Measurements from ENCODE around the gene UPP2. TPM values are rescaled to one million over a fixed set of nuclear protein-coding genes. Genes with fewer than 3 reads are reported as not detected.

The UPP2 gene
- total RNA-seq, 1 experiment from 2014 or later: not detected

GRCh38 chr2:158066046-158066713, 35.5 kb upstream of the UPP2 start:
- Histone ChIP-seq H3K4me1 (replicated peaks; ENCODE audit: insufficient read depth) (no peaks in the 10 kb centered on the region), H3K4me3 (no peak overlapping the region), H3K4me2 (no peak overlapping the region), H3K27me3 (ENCODE audit: insufficient read depth, low read depth) (no peaks in the 10 kb centered on the region), H3K36me3 (ENCODE audit: low read depth) (no peaks in the 10 kb centered on the region), H3K9me2 (ENCODE audit: insufficient read depth) (no peaks in the 10 kb centered on the region), H4K20me1 (ENCODE audit: insufficient read depth) (no peaks in the 10 kb centered on the region), H3K9me3 (ENCODE audit: insufficient read depth, low read depth) (no peaks in the 10 kb centered on the region), H2AFZ (no peak overlapping the region), H3F3A (ENCODE audit: insufficient read depth, low read depth) (no peaks in the 10 kb centered on the region), H3K79me2 (ENCODE audit: low read depth) (no peaks in the 10 kb centered on the region), H3K27ac (no peak overlapping the region)
- no TSS peak for BruUV-seq (replicated peaks)
- TF ChIP-seq EZH2 (IDR thresholded peaks at IDR 0.05; ENCODE audit: low read depth): no peak
- TF ChIP-seq, protein P1, sequence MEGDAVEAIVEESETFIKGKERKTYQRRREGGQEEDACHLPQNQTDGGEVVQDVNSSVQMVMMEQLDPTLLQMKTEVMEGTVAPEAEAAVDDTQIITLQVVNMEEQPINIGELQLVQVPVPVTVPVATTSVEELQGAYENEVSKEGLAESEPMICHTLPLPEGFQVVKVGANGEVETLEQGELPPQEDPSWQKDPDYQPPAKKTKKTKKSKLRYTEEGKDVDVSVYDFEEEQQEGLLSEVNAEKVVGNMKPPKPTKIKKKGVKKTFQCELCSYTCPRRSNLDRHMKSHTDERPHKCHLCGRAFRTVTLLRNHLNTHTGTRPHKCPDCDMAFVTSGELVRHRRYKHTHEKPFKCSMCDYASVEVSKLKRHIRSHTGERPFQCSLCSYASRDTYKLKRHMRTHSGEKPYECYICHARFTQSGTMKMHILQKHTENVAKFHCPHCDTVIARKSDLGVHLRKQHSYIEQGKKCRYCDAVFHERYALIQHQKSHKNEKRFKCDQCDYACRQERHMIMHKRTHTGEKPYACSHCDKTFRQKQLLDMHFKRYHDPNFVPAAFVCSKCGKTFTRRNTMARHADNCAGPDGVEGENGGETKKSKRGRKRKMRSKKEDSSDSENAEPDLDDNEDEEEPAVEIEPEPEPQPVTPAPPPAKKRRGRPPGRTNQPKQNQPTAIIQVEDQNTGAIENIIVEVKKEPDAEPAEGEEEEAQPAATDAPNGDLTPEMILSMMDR (conservative IDR thresholded peaks at IDR 0.05): no peak
- intact Hi-C loops (cut with micrococcal nuclease; ENCODE audit: unreplicated experiment): no loop called here
- ChIA-PET POLR2A (ENCODE audit: unreplicated experiment) (no interaction called here), CTCF (no interaction called here)
- DNase-seq: no peak

- H3K4me2 ChIP-seq: no peak overlapping the region
- no peaks in the 10 kb centered on the region for H3K4me1 ChIP-seq (replicated peaks; ENCODE audit: insufficient read depth)
- ChIA-PET CTCF (no interaction called here), POLR2A (ENCODE audit: unreplicated experiment) (no interaction called here)
- H3K4me3 ChIP-seq: no peak overlapping the region
- no peak for DNase-seq
- no peaks in the 10 kb centered on the region for H4K20me1 ChIP-seq (ENCODE audit: insufficient read depth)
- no peaks in the 10 kb centered on the region for H3K36me3 ChIP-seq (ENCODE audit: low read depth)
- no peaks in the 10 kb centered on the region for H3K9me2 ChIP-seq (ENCODE audit: insufficient read depth)
- no peaks in the 10 kb centered on the region for H3F3A ChIP-seq (ENCODE audit: insufficient read depth, low read depth)
- intact Hi-C loops (cut with micrococcal nuclease; ENCODE audit: unreplicated experiment): no loop called here
- H3K79me2 ChIP-seq (ENCODE audit: low read depth): no peaks in the 10 kb centered on the region
- TF ChIP-seq, protein P1 (conservative IDR thresholded peaks at IDR 0.05): no peak
- TF ChIP-seq EZH2 (IDR thresholded peaks at IDR 0.05; ENCODE audit: low read depth): no peak
- H3K27me3 ChIP-seq (ENCODE audit: insufficient read depth, low read depth): no peaks in the 10 kb centered on the region
- no peak overlapping the region for H2AFZ ChIP-seq
- H3K27ac ChIP-seq: no peak overlapping the region
- no peaks in the 10 kb centered on the region for H3K9me3 ChIP-seq (ENCODE audit: insufficient read depth, low read depth)
- no TSS peak for BruUV-seq (replicated peaks)
These were observed 30.7 kb upstream of the UPP2 start for GRCh38 chr2:158071018-158071417.

GRCh38 chr2:158072361-158072760, 29.3 kb upstream of the UPP2 start:
- intact Hi-C loops (cut with micrococcal nuclease; ENCODE audit: unreplicated experiment): no loop called here
- Histone ChIP-seq H3K4me3 (no peak overlapping the region), H3K4me2 (no peak overlapping the region), H3K27me3 (ENCODE audit: insufficient read depth, low read depth) (no peaks in the 10 kb centered on the region), H3K27ac (no peak overlapping the region), H3K9me2 (ENCODE audit: insufficient read depth) (no peaks in the 10 kb centered on the region), H3F3A (ENCODE audit: insufficient read depth, low read depth) (no peaks in the 10 kb centered on the region), H3K79me2 (ENCODE audit: low read depth) (no peaks in the 10 kb centered on the region), H2AFZ (no peak overlapping the region), H3K9me3 (ENCODE audit: insufficient read depth, low read depth) (no peaks in the 10 kb centered on the region), H3K4me1 (replicated peaks; ENCODE audit: insufficient read depth) (no peaks in the 10 kb centered on the region), H3K36me3 (ENCODE audit: low read depth) (no peaks in the 10 kb centered on the region), H4K20me1 (ENCODE audit: insufficient read depth) (no peaks in the 10 kb centered on the region)
- DNase-seq: no peak
- BruUV-seq (replicated peaks): no TSS peak
- ChIA-PET POLR2A (ENCODE audit: unreplicated experiment) (no interaction called here), CTCF (no interaction called here)
- no peak for TF ChIP-seq EZH2 (IDR thresholded peaks at IDR 0.05; ENCODE audit: low read depth)
- TF ChIP-seq, protein P1 (conservative IDR thresholded peaks at IDR 0.05): no peak
